CD4-positive, alpha-beta T cell treated with Interleukin-4 for 4 hours (primary cell): Measurements from ENCODE around the gene ITGAD.
A peak's percentile ranks its signal among the peaks of the same experiment; 100 is the strongest.

Source experiments
- DNase-seq: peaks from one replicate; pipeline ENCODE4 v3.0.0-alpha.2; 2020

The ITGAD gene

GRCh38 chr16:31365131-31365865 lies 27.8 kb upstream of the ITGAD start:
- peak; percentile 58 for DNase-seq

- no peak for DNase-seq
These were observed 25.3 kb upstream of the ITGAD start for GRCh38 chr16:31367853-31368252.

DNA sequence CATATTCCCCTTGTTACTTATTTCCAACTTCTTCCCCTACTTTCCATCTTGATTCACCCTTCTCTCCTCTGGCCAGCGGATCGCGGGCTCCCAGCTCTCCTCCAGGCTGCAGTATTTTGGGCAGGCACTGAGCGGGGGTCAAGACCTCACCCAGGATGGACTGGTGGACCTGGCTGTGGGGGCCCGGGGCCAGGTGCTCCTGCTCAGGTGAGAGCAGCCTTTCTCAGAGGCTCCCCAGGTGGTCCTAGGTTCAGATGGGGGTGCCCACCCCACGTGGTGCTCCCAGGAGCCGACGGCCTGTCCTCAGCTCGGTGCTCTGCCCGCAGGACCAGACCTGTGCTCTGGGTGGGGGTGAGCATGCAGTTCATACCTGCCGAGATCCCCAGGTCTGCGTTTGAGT lies 22.1 kb upstream of the ITGAD start:
- no peak for DNase-seq

- DNase-seq, result no peak
These were observed 21.3 kb upstream of the ITGAD start for GRCh38 chr16:31371619-31372484.

- DNase-seq, result no peak
These were observed 19.9 kb upstream of the ITGAD start for GRCh38 chr16:31373235-31373634.

DNA sequence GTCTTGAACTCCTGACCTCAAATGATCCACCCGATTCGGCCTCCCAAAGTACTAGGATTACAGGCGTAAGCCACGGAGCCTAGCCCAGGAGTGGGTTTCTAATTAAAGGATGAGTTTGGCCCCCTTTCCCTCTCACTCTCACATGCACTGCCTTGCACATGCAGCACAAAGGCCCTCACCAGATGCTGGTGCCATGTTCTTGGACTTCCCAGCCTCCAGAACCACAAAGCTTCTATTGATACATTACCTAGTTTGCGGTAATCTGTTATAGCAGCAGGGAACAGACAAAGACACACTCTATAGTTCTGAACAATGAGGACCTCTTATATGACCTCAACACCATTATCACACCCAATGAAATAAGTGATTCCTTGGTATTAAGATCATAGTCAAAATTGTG lies 17.9 kb upstream of the ITGAD start:
- no peak for DNase-seq

DNA sequence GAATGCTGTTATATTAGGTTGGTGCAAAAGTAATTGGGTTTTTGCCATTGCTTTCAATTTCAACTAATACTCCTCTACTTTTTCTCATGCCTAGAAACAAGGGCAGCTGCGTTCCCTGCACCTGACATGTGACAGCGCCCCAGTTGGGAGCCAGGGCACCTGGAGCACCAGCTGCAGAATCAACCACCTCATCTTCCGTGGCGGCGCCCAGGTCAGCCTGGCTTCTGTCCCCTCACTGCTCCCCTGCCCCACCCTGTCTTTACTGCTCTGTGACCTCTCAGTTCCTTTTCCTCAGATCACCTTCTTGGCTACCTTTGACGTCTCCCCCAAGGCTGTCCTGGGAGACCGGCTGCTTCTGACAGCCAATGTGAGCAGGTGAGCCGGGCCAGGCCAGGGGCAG lies 16.4 kb upstream of the ITGAD start:
- no peak for DNase-seq

GRCh38 chr16:31377210-31377903 lies 15.8 kb upstream of the ITGAD start:
- DNase-seq, result no peak

DNA sequence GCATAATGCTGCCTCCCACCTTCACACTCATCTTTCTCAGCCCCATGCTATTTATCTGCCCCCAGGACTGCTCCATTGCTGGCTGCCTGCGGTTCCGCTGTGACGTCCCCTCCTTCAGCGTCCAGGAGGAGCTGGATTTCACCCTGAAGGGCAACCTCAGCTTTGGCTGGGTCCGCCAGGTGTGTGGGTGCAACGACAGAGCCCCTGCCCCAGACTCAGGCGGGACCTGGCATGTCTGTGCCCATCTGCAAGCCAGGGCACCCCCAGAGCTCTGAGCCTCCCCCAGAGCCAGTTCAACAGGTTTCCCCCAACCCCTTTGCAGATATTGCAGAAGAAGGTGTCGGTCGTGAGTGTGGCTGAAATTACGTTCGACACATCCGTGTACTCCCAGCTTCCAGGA lies 12.9 kb upstream of the ITGAD start:
- no peak for DNase-seq

GRCh38 chr16:31382485-31383161 lies 10.5 kb upstream of the ITGAD start:
- DNase-seq, result peak; percentile 52

GRCh38 chr16:31385680-31386079 lies 7.5 kb upstream of the ITGAD start:
- no peak for DNase-seq

DNA sequence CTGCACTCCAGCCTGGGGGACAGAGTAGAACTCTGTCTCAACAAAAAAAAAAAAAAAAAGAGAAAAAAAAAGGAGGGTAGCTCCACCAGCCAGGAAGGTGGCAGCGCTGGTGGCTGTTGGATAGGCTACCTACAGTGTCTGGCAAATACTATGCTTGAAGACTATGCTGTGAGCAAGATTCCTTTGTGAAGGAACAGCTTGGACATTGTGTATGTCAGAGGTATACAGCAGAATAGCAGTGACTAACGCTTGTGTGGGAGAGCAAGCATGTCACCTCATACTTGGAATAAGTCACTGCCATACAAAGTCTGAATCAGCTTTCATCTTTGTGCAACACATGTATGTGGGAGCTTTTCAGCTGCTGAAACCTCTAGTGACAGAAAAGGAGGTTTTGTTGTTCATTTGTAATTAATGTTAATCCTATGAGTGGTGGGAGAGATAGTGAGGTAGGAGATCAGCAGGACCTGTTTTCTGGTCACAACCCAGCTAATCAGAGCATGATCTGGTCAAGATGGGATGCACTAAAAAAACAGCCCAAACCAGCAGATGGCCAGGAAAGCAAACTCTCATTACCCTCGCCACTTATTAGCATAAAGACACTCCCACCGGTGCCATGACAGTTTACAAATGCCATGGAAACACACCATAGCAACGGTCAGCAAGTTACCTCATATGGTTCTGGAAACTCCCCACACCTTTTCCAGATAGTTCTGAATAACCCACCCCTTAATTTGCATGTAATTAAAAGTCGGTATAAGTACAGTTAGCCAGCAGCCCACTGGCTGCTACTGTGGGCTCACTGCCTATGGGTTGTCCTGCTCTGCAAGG lies 6.8 kb upstream of the ITGAD start:
- DNase-seq, result peak; percentile 52

DNA sequence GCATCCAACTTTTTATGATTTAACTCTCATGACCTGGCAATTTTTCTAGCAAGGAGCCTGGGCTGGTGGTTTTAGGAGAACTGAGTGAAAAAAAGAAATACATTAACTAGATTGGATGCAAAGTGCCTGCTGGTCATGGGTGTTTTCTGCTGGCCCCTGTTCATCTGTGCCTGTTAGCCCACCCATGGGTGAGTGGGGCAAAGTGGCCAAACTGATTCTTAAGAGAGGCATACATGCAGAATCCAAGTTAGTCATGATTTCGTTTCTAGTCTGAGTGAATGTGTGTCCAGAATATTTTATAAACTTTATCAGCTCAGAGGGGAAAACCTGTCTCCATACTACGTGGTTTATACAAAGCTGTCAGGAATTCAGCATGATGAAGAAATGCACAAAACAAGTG lies 4.6 kb upstream of the ITGAD start:
- no peak for DNase-seq

DNA sequence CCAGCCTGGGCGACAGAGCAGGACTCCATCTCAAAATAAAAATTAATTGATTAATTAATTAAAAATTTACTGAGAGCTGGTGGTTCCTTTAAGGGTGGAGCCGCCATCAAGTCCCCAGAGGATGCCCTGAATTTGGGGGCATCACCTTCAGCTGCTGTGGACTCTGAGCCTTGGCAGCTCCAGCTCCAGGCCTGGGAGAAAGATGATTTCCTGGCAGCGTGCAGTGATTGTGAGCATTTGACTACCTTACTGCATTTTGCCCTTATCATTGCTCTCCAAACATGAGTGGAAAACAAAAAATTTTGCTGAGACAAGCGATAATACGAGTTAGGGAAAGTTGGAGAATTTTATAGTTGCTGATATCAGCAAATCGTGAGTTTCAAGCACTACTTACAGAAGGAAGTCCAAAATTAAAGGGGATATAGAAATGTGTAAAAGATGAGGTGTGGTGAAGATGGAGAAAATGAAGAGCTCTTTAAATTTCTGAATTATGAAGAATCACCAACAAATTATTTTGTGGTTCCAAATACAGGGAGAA lies 2.6 kb upstream of the ITGAD start:
- DNase-seq, result no peak

- DNase-seq, result no peak
These were observed 2.5 kb downstream of the ITGAD start for GRCh38 chr16:31395647-31396046.

- no peak for DNase-seq
These were observed 4.0 kb downstream of the ITGAD start for GRCh38 chr16:31397096-31397660.

GRCh38 chr16:31397701-31398100 lies 4.6 kb downstream of the ITGAD start:
- no peak for DNase-seq

GRCh38 chr16:31400191-31400590 lies 7.1 kb downstream of the ITGAD start:
- no peak for DNase-seq

GRCh38 chr16:31401436-31401835 lies 8.3 kb downstream of the ITGAD start:
- DNase-seq, result no peak

DNA sequence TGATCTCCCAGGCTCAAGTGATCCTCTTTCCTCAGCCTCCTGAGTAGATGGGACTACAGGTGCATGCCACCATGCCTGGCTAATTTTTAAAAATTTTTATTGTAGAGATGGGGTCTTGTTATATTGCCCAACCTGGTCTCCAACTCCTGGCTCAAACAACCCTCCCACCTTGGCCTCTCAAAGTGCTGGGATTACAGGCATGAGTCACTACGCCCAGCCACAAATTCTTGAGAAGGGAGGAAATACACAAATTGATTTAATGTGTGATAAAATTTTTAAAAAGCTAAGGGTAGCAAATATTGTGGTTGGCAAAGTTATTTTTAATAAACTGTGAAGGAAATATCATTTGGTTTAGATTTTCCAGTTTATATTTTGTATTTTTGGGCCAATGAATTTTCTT lies 9.6 kb downstream of the ITGAD start:
- peak; percentile 21 for DNase-seq

- no peak for DNase-seq
These were observed 10.6 kb downstream of the ITGAD start for GRCh38 chr16:31403590-31404352.
